Neural crest cell (in vitro differentiated cells): ENCODE measurements around the gene SLC16A11. TPM values are rescaled to one million over a fixed set of nuclear protein-coding genes. Genes with fewer than 3 reads are reported as not detected.

ENCODE experiments used
- DNase-seq: peaks from one replicate; pipeline ENCODE4 v3.0.0; 2021; ENCODE audit warnings: low read depth, mixed read lengths, low spot score
- H3K27ac Mint-ChIP-seq: one replicate; pipeline ENCODE4 v1.8.0; 2021; ENCODE audit warnings: mild to moderate bottlenecking, mixed read lengths; ENCODE audit not compliant: unreplicated experiment
- H3K27me3 Mint-ChIP-seq: 2 replicates; pipeline ENCODE4 v1.8.0; 2021; ENCODE audit warnings: low read depth, mild to moderate bottlenecking, mixed read lengths
- H3K36me3 Mint-ChIP-seq: 2 replicates; pipeline ENCODE4 v1.8.0; 2021; ENCODE audit warnings: low read depth, mild to moderate bottlenecking, mixed read lengths
- H3K4me1 Mint-ChIP-seq: 2 replicates; pipeline ENCODE4 v1.8.0; 2021; ENCODE audit warnings: mixed read lengths
- H3K4me3 Mint-ChIP-seq: one replicate; pipeline ENCODE4 v1.8.0; 2021; ENCODE audit warnings: mild to moderate bottlenecking, mixed read lengths
- H3K9me3 Mint-ChIP-seq: 2 replicates; pipeline ENCODE4 v1.8.0; 2021; ENCODE audit warnings: mixed read lengths
- CTCF ChIP-seq: fragments of 200-600 bp; sonication (generic); conservative IDR thresholded peaks from 2 replicates; pipeline ENCODE4 v1.5.0; 2021; ENCODE audit warnings: antibody characterized with exemption, mild to moderate bottlenecking
- total RNA-seq: library from RNA; stranded (reverse); gene quantifications from 2 replicates; pipeline ENCODE4 v1.2.1, GENCODE V29; 2021

Gene SLC16A11
- total RNA-seq, 1 donor from 2014 or later = not detected

GRCh38 chr17:7004398-7005253 is 39.3 kb downstream of the SLC16A11 start:
- H3K27ac Mint-ChIP-seq = no peak overlapping the region
- peaks cover 6% of the 10 kb centered on the region for H3K36me3 Mint-ChIP-seq
- peak overlapping the region; percentile 38 for H3K4me3 Mint-ChIP-seq
- no peaks in the 10 kb centered on the region for H3K9me3 Mint-ChIP-seq
- peaks cover 3% of the 10 kb centered on the region for H3K4me1 Mint-ChIP-seq
- peak; percentile 85 for TF ChIP-seq CTCF
- H3K27me3 Mint-ChIP-seq = no peaks in the 10 kb centered on the region
- DNase-seq = peak; percentile 45

DNA sequence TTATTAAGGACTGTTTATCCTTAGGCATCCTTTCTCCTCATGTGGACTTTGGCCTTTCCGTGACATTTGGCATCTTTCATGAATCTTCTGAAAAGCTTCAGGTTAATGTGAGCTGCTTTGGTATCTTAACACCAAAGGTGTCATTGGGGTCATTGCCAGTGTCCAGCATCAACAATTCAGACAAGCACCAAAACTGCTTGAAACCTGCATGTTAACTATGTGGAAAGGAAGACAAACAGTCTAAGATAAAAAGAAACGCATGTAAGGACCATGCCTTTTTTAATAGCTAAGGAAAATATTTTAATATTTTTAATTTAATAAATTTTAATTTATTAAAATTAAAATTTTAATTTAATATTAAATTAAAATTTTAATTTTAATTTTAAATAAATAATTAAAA is 40.1 kb downstream of the SLC16A11 start:
- Mint-ChIP-seq H3K27ac (no peak overlapping the region), H3K4me3 (no peak overlapping the region), H3K4me1 (peaks cover 3% of the 10 kb centered on the region), H3K27me3 (no peaks in the 10 kb centered on the region), H3K9me3 (no peaks in the 10 kb centered on the region), H3K36me3 (peaks cover 4% of the 10 kb centered on the region)
- no peak for DNase-seq
- no peak for TF ChIP-seq CTCF

DNA sequence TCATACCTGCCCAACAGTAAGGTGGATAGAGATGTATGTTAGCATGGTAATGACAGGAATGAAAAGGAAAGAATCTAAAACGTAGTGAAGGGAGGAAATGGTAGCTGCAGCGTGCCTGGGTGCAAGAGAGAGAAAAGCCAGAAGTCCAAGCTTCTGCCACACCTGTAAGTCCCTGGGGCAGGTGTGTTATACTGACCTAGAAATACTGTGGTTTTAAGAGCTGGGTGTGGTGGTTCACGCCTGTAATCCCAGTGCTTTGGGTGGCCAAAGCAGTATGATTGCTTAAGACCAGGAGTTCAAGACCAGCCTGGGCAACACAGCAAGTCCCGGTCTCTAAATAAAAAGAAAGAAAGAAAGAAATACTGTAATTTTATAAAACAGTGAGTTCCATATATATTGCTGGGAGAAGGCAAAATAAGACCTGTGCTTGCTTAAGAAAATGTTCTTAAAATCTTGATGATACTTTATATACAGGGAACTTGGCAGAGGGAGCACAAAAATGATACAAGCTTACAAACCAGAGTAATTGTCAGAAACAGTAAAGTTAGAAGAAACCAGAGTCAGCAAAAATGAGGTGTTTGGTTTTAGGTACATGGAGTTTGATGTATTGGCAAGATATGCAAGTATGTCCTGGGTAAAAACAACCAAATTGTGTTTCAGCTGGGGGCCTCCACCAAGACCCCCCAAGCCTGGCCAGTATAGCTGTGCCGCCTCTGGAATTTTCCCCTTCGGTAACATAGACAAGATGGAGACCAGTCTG is 41.4 kb downstream of the SLC16A11 start:
- no peaks in the 10 kb centered on the region for H3K9me3 Mint-ChIP-seq
- DNase-seq = no peak
- peaks cover 10% of the 10 kb centered on the region for H3K36me3 Mint-ChIP-seq
- no peaks in the 10 kb centered on the region for H3K27me3 Mint-ChIP-seq
- TF ChIP-seq CTCF = no peak
- H3K4me3 Mint-ChIP-seq = no peak overlapping the region
- H3K27ac Mint-ChIP-seq = no peak overlapping the region
- H3K4me1 Mint-ChIP-seq = peaks cover 3% of the 10 kb centered on the region

- Mint-ChIP-seq H3K27ac (peak overlapping the region; percentile 39), H3K4me3 (no peak overlapping the region), H3K9me3 (no peaks in the 10 kb centered on the region), H3K27me3 (peaks cover 6% of the 10 kb centered on the region), H3K4me1 (peaks cover 3% of the 10 kb centered on the region), H3K36me3 (peaks cover 15% of the 10 kb centered on the region)
- peak; percentile 66 for TF ChIP-seq CTCF
- DNase-seq = peak; percentile 50
Measured at GRCh38 chr17:7001318-7001961, 42.5 kb downstream of the SLC16A11 start.

DNA sequence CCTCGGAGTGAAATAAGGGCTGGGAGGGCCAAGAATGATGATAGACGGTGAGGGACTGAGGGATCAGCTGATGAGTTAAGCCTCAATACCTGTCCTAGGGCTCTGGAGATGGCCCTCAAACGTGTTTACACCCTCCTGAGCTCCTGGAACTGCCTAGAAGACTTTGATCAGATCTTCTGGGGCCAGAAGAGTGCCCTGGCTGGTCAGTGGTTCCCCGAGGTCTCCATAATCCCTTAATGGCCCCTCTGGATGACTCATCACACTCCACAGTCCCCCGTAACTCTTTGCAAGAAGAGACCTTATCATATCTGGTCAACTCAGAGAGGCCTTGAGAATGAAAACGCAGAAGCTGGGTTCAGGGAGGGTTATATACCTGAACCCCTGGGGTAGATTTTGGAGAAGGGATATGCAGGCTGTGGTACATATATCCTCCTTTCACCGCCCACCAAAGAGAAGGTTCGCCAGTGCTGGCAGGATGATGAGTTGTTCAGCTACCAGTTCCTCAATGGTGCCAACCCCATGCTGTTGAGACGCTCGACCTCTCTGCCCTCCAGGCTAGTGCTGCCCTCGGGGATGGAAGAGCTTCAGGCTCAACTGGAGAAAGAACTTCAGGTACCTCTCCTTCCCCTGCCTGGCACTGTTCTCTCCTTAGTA is 44.9 kb downstream of the SLC16A11 start:
- Mint-ChIP-seq H3K36me3 (peaks cover 18% of the 10 kb centered on the region), H3K9me3 (no peaks in the 10 kb centered on the region), H3K4me1 (peaks cover 5% of the 10 kb centered on the region), H3K27me3 (peaks cover 20% of the 10 kb centered on the region), H3K4me3 (no peak overlapping the region), H3K27ac (no peak overlapping the region)
- no peak for DNase-seq
- no peak for TF ChIP-seq CTCF
